Activated naive CD4-positive, alpha-beta T cell (primary cell): ENCODE data around the gene PJA1.

Experiments used
- DNase-seq, 4 experiments: peaks; one replicate each; lab custom pipeline; 2025; lab: John Stamatoyannopoulos, UW

The PJA1 gene

DNA sequence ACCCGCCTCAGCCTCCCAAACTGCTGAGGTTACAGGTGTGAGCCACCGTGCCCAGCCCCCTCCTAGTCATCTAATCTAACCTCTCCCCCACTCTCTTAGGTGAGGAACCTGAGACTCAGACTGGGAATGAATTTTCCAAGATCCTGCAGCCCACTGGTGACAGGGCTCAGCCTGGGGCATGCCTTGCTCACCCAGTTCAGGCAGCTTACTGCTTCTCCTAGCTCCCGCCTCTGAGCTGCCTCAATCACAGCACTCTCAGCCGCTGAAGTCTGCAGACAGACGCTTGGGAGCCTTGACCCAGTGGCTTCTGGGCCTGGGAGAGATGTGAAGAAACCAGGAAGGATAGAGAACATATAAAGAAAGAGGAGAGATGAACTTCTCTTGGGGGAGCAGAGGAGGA is 24.4 kb downstream of the PJA1 start:
- no peak for DNase-seq

DNA sequence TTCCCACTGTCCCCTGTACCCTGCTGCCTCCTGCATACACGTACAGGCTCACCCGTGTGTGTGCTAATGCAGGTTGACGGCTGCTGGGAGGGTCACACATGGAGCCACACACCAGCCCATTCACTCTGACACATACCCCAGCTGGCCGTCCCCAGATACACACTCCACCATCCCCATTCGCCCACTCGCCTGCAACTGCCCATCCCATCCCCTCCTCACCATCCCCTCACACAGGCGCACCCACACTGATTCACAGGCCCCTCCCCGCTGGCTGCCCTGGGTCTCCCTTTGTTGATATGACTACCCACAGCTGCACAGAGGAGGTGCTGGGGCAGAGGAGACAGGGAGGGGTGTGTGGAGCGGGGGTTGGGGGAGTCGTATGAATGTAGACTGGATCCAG is 25.7 kb downstream of the PJA1 start:
- no peak for DNase-seq

DNA sequence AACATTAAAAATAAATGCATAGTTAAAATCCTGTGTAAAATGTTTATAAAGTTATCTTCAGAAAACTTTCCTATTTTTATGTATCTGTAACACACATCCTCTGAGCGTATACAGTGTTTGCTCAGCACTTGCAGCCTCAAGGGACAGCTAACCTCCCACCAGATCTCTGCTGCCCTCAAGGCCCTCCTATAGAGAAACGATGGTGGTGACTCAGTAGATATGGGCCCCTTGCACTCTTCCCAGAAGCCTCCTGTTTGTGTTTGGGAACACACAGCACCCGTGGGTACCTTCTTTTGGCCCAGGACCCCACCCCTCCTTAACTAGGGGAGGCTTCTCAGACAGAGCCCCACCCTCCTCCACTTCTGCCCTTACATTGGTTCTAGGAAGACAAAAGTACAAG is 26.7 kb downstream of the PJA1 start:
- DNase-seq = no peak

DNA sequence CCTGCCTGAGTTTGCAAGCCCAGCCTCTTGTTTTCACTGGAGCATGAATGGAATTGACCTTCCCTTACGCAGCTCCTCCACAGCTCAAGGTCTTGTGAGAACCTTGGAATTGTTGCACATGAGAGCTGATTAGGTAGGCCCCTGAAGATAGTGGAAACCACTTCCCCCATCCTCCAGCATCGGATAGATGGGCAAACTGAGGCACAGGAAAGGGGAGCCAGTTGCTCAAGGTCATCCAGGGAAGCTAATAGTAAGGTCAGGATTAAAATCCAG is 27.2 kb downstream of the PJA1 start:
- no peak for DNase-seq

DNA sequence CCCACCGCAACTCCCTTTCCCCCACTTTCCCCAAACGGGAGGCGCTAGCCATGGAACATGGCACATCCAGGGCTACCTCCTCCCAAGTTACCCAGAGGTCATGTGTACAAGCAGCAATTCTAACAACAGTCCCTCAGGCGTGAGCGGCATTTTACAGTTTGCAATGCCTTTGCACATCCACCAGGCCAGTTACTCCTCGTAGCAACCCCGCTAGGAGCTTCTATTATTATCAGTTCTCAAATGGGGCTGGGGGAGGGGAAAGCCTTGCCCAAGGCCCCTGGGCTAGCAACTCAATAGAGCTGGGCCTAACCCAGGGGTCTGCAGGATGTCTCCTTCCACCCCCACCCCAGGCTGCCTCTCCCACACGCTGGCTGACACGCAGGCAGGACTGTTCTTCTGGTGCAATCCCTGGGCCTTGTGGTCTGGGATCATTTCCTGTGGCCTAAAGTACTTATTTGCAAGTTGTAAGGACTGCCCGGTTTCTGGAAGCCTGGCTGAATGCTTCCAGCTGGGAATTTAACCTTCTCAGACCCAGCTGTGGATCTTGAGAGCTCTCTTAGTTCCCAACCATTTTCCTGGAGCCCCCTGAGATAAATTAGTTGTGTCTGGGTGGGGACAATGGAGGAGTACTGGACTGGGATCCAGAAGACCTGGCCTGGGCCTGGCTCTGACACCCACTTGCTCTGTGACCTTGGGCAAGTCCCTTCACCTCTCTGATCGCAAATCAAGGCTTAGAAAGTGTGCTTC is 27.7 kb downstream of the PJA1 start:
- no peak for DNase-seq

DNA sequence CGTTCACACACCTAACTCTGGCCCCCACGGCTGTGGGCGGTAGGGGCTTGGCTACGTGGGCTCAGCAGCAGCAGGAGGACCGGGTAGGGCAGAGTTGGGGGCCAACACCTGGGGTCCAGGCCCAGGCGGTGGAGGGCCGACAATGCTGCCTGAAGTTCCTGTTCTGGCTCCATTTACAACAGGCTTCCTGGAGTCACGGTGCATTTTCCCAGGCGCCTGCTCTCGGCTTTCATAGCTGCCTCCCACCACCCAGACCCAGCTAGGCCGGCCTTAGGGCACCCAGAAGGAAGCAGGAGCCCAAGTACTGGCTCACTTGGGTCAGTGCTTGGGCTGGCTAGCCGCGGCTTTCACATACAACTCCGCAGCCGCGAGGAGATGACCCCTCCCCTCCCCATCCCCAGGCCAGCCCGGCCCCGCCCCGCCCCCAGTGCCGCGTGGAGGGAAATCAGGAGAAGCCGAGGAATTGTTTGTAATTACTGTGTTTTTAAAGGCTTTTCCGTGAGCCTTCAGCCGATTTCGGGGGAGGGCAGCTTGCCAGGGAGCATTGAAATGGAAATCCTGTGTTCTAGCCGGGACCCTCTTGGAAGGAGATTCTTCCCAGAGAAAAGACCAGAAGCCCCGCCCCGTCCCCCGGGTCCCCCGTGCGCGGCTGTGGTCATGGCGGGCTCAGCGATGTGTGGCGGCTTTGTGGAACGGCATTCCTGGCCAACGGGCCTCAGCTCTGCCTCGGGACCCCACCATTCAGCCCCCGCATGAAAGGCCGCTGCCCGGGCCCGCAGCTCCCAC is 28.5 kb downstream of the PJA1 start:
- no peak for DNase-seq

DNA sequence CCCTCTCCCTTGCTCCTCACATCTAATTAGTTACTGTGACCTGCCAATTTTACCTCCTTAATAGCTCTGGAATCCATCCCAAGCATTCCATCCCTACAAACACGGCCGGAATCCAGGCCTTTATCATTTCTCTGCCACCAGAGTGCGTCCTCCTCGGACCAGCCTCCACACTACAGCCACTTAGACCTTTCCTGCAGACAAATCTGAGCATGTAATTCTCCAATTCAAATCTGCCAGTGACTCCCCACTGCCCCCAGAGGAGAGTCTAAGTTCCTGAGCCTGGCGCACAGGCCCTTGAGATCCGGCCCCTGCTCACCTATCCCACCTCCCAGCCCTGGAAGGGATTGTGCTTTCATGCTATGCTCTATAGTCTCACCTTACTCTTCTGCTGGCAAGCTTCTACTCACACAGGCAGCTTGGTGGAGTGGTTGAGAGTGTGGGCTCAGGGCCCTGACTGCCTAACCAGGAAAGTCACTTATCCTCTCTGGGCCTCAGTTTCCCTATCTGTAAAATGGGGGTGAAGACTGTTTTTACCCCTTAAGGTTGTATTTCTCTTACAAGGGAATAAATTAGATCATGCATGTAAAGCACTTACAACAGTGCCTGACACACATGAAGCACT is 31.2 kb downstream of the PJA1 start:
- DNase-seq = no peak

DNA sequence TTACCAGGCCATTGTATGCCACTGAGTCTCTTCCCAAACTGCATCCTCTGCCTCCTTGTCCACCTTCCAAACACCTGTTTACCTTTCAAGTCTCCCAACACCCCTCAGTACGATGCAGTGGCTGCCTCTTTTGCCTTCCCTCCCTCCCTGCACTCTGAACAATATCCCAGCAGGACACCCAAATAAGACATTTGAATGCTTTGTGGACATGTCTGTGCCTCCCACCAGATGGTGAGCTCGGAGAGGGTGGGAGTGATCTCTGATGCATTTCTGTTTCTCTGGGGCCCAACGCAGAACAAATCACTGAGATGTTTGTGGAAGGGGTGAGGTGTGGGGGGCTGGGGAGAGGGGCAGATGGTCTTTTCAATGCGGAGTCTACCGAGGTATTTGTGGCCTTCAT is 33.4 kb downstream of the PJA1 start:
- DNase-seq = no peak

DNA sequence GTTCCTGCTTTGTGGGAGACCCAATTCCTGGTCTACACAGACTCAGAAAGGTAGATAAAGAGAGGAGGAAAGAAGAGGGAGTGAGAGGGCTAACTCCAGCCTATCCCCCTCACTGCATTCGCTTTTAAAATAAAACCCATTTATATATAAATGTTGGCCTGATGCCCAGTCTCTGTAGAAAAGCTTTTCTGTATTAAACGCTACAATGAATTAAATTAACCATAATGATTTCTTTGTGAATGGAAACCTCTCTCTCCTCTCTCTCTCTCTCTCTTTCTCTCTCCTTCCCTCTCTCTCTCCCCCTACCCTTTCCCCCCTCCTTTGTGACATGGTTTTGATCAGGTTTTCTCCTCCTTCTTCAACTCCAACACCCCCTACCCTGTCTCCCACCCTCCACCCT is 34.8 kb downstream of the PJA1 start:
- DNase-seq = no peak

DNA sequence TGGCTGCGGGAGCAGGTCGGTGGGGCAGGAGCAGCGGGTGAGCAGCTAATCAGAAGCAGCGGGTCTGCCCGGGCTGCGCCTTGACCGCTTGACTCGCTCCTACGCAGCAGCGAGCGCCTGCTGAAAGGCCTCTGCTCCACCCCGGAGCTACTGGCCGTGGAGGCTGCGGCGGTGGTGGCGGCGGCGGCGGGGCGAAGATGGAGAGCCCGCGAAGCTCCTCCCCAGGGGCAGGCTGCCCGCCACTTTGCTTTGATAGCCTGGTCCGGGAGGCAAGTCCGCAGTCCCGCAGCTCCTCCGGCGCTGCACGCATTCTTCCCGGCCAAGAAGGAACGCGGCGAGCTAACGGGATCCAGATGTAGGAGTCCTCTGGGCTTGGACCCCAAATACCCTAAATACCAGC is 36.7 kb downstream of the PJA1 start:
- no peak for DNase-seq

DNA sequence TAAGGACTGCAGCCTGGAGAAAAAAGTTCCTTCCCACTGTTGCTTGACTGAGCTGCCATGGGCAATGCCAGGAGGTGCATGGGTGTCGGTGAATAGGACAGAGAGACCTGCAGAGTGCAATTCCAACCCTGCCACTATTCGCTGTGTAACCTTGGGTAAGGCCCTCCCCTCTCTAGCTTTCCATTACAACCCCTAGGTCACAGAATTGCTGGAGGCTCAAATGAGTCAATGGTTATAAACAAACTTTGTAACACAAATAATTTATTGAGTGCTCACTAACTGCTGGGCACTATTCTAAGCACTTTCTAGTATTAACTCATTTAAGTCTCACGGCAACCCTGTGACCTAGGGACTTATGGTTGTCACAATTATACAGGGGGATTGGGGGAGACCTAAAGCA is 37.8 kb downstream of the PJA1 start:
- DNase-seq = no peak

DNA sequence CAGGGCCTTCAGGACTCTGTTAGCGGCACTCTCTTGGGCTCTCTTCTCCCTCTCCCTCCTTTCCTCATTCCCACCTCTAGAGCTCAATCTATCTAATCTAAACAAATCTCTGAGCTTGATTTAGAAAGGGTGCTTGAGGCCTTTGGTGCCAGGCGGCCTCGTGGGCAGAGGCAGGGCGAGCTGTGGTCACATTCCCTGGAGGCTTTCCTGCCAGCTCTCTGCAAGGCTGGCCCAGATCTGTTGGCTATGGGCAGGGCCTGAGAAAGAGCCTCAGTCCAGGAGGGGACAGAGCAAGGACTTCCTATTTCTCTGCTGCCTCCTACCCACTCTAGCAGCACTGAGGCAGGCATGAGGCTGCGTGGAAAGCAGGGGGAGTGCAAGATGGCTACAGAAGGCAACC is 38.6 kb downstream of the PJA1 start:
- no peak for DNase-seq

DNA sequence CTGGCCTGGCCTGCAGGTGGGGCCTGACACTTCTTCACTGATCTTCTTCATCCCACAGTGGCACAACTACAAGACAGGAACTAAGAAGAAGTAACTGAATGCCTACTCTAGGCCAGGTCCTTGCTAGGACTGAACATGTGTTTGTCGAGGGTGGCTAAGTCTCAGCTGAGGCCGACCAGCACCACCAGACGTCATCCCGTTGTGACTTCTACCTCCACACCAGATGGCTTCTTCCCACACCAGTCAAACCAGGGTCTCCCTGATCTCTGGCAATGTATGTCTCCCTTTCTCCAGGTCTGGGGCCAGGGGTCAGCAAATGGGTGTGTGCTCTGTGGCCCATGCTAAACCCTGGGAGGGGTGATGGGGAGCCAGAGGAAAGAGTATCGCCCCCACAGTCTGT is 40.2 kb downstream of the PJA1 start:
- no peak for DNase-seq

DNA sequence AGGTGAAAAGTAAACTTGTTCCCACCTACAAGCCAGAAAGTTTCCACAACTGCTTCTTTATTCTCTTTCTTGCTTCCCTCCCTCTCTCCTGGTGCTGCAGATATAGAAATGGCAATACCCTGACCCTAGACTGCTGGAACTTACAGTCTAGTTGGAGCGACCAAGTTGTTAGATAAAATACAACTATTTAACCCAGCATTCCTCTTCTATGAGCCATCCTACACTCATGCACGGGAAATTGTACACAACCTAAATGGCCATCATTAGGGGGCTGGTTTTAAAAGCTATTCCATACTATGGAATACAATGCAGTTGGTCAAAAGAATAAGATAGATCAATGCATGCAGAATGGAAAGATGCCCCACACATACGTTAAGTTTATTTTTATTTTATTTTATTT is 41.1 kb downstream of the PJA1 start:
- DNase-seq = no peak

DNA sequence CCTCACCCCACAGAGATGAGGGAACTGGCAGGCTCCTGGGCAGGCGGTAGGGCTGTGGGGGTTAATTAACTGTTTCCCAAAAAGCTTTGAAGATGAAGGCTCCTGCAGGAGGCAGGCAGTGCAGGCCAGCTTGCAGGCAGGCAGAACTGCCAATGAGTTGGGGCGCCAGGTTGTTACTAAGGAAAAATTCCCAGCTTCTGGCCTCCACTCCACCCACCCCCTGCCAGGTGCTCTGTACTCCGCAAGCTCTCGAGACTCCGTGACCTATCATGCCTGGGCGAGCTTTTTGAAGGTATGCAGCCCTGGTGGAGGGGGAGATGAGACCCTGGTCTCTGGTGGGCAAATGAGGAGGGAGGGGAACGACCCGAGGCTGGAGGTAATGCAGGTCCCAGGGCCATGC is 41.8 kb downstream of the PJA1 start:
- no peak for DNase-seq

DNA sequence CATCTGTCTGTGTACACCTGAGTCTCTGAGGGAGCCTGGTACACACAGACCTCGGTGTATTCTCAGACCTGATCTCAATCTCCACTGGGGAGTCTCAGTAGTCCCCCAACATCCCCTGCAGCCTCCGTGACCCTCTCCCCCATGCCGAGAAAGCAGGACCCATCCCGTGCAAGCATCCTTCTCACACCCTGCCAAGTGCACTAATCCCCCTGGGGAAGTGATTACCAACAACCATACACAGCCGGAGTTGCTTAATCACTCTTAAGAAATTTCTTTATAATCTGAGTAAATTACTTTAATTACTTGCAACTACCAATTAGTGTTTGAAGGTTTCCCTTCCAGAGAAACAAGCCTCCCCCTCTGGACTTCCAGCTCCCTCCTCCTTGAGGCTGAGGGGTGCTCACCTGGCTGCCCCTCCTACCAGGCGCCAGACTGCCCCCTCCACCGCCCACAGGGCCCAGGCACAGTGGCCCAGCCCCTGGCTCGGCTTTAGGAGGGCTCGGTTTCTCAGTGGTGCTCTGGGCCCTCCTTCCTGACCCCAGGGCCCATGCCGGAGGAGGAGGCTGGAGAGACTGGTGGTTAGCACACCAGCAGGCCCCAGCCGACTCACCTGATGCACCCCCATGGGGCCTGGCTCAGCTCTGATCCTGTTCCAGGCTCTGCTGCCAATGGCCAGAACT is 43.8 kb downstream of the PJA1 start:
- DNase-seq = no peak

DNA sequence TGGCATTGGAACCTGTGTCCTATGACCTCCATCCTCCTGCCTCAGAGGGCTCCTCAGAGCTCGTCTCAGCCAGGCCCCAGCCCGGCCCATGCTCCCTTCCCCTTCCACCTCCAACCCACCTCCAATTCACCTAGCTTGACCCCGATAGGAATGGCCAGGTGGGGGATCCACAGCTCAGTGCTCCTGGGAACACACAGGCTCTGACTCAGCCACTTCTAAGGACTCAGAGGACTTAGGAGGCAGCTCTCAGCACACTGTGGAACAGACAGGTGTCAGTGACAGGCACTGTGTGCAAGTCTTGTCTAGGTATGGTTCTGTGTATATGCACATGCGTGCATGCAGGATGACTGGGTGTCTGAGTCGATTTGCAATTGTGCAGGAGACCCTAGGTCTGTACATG is 44.8 kb downstream of the PJA1 start:
- DNase-seq = no peak

DNA sequence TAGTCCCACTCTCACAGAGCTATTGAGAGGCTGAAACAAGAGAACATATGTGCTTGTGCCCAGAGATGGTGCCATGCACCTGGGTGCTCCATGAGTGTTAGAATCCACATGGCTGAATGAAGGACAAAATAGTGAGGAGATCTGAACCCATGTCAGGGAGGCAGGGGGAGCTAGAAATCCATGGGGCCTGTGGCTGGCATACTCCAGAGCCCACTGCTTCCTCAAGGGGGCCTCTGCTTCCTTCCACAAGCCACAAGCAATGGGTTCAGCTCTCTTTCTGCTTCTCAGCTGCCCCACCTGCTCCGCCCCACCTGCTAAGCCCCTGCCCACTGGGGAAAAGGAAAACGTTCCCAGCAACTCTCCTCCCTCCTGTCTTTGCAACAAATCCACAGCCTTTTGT is 46.1 kb downstream of the PJA1 start:
- DNase-seq = no peak

DNA sequence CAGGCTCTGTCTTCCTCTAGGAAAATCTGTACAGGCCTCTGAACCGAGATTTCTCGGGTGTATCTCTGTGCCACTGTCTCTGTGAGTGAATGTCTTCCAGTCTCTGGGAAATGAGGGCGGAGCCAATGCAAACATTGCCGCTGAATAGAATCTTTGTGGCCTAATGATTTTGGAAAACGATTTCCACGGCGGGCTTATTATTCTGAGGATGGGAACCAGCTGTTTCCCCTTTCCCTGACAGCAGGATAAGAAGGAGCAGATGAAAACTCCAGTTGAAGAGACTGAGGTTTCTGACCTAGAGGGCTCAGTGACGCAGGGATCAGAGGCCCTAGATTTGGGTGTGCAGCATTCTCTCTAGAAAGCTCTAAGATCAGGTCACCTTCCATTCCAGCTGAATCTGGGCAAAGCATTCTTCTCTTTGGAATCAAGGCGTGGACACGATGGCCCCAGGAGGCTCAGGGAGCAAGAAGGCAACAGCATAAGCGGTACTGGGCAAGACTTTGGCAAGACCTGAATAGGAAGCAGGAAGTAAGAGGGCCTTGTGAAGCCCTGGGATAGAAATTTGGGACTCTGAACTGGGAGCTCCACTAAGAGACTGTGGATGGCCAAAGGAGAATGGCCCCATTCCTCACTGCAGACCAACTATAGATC is 47.3 kb downstream of the PJA1 start:
- no peak for DNase-seq

DNA sequence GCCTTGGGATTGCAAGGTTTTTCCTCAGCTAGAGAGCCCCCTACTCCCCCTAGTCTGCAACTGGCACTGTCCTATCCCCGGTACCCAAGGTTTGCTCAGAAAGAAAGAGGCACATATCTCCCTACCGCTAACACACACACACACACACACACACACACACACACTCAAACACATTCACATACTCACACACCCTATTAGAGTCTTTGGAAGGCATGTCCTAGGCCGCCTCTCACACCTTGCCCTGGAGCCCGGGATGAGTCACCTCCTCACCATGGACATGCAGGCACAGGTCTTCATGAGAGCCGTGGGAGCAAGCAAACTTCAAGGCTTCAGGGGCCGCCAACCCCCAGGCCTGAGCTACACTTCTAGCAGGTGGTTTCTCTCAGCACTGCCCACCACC is 49.2 kb downstream of the PJA1 start:
- DNase-seq = no peak

DNA sequence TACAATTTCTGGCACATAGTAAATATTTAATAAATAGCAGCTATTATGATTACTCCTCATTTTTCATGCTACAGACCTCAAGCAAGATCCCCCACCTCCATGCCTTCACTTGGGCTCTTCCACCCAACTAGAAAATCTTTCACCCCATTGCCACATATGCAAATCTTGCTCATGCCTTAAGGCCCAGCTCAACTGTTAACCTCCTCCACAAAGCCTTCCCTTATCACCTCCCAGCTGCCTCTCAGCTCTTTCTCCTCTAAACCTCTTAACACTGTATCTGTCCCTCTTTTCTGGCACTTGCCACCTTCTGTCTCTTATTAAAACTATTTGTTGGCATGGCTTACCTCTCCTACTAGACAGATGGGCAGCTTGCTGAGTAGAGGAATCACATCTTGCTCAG is 51.5 kb downstream of the PJA1 start:
- no peak for DNase-seq
